Measurements from ENCODE around the gene GLOD5. TPM values are rescaled to one million over a fixed set of nuclear protein-coding genes. Genes with fewer than 3 reads are reported as not detected.

Gene GLOD5
- total RNA-seq, 1 donor from 2014 or later = not detected

- Histone ChIP-seq H3K9me3 (ENCODE audit: insufficient read depth, low read depth, low read length) (no peaks in the 10 kb centered on the region), H3K36me3 (ENCODE audit: insufficient read depth, low read length) (no peaks in the 10 kb centered on the region), H3K27ac (ENCODE audit: low read depth, low read length) (no peak overlapping the region), H2AFZ (ENCODE audit: low read depth, low read length) (no peak overlapping the region), H3K4me1 (ENCODE audit: insufficient read depth, low read length) (no peaks in the 10 kb centered on the region), H3K4me3 (ENCODE audit: insufficient read depth, low read depth, low read length) (no peak overlapping the region), H3K4me2 (ENCODE audit: low read length) (no peak overlapping the region), H3K9ac (ENCODE audit: low read length) (no peak overlapping the region), H3K27me3 (ENCODE audit: insufficient read depth, low read length) (peaks cover 3% of the 10 kb centered on the region), H4K20me1 (ENCODE audit: insufficient read depth, low read length) (no peaks in the 10 kb centered on the region), H3K79me2 (ENCODE audit: insufficient read depth, low read length) (no peaks in the 10 kb centered on the region)
- H3K36me3 Mint-ChIP-seq (ENCODE audit: low read depth, unreplicated experiment) = no peaks in the 10 kb centered on the region
- FAIRE-seq = no peak
- H3K27me3 Mint-ChIP-seq (ENCODE audit: low read depth, unreplicated experiment) = peaks cover 22% of the 10 kb centered on the region
- H3K4me1 Mint-ChIP-seq (ENCODE audit: low read depth, unreplicated experiment) = no peaks in the 10 kb centered on the region
- TF ChIP-seq CTCF (IDR thresholded peaks at IDR 0.05; ENCODE audit: insufficient read depth, low read depth, low read length) (no peak), EZH2 (IDR thresholded peaks at IDR 0.05; ENCODE audit: insufficient read depth, low read length) (no peak)
- H3K9me3 Mint-ChIP-seq (ENCODE audit: unreplicated experiment) = no peaks in the 10 kb centered on the region
- H3K27ac Mint-ChIP-seq (ENCODE audit: unreplicated experiment) = no peak overlapping the region
- no peak for DNase-seq (ENCODE audit: low read depth)
- H3K4me3 Mint-ChIP-seq (ENCODE audit: unreplicated experiment) = no peak overlapping the region
Measured at GRCh38 chrX:48785186-48785539, 23.6 kb downstream of the GLOD5 start.

- FAIRE-seq (no peak), DNase-seq (ENCODE audit: low read depth) (no peak)
- Mint-ChIP-seq H3K36me3 (ENCODE audit: low read depth, unreplicated experiment) (no peaks in the 10 kb centered on the region), H3K4me1 (ENCODE audit: low read depth, unreplicated experiment) (no peaks in the 10 kb centered on the region), H3K27me3 (ENCODE audit: low read depth, unreplicated experiment) (peaks cover 25% of the 10 kb centered on the region), H3K27ac (ENCODE audit: unreplicated experiment) (no peak overlapping the region), H3K9me3 (ENCODE audit: unreplicated experiment) (no peaks in the 10 kb centered on the region), H3K4me3 (ENCODE audit: unreplicated experiment) (no peak overlapping the region)
- Histone ChIP-seq H3K9me3 (ENCODE audit: insufficient read depth, low read depth, low read length) (no peaks in the 10 kb centered on the region), H3K36me3 (ENCODE audit: insufficient read depth, low read length) (no peaks in the 10 kb centered on the region), H3K4me3 (ENCODE audit: insufficient read depth, low read depth, low read length) (no peak overlapping the region), H3K79me2 (ENCODE audit: insufficient read depth, low read length) (no peaks in the 10 kb centered on the region), H3K27ac (ENCODE audit: low read depth, low read length) (no peak overlapping the region), H3K4me2 (ENCODE audit: low read length) (no peak overlapping the region), H4K20me1 (ENCODE audit: insufficient read depth, low read length) (no peaks in the 10 kb centered on the region), H3K27me3 (ENCODE audit: insufficient read depth, low read length) (peaks cover 3% of the 10 kb centered on the region), H3K9ac (ENCODE audit: low read length) (no peak overlapping the region), H3K4me1 (ENCODE audit: insufficient read depth, low read length) (no peaks in the 10 kb centered on the region), H2AFZ (ENCODE audit: low read depth, low read length) (no peak overlapping the region)
- no peak for TF ChIP-seq CTCF (IDR thresholded peaks at IDR 0.05; ENCODE audit: insufficient read depth, low read depth, low read length)
- no peak for TF ChIP-seq EZH2 (IDR thresholded peaks at IDR 0.05; ENCODE audit: insufficient read depth, low read length)
Measured at GRCh38 chrX:48785540-48786214, 24.1 kb downstream of the GLOD5 start.

- Histone ChIP-seq H3K4me1 (ENCODE audit: insufficient read depth, low read length) (no peaks in the 10 kb centered on the region), H4K20me1 (ENCODE audit: insufficient read depth, low read length) (no peaks in the 10 kb centered on the region), H3K36me3 (ENCODE audit: insufficient read depth, low read length) (no peaks in the 10 kb centered on the region), H3K27me3 (ENCODE audit: insufficient read depth, low read length) (peaks cover 3% of the 10 kb centered on the region), H3K27ac (ENCODE audit: low read depth, low read length) (no peak within 1 kb of the TSS), H2AFZ (ENCODE audit: low read depth, low read length) (no peak within 1 kb of the TSS), H3K9me3 (ENCODE audit: insufficient read depth, low read depth, low read length) (no peaks in the 10 kb centered on the region), H3K9ac (ENCODE audit: low read length) (no peak within 1 kb of the TSS), H3K4me3 (ENCODE audit: insufficient read depth, low read depth, low read length) (no peak within 1 kb of the TSS), H3K79me2 (ENCODE audit: insufficient read depth, low read length) (no peaks in the 10 kb centered on the region), H3K4me2 (ENCODE audit: low read length) (no peak within 1 kb of the TSS)
- no peak for FAIRE-seq
- Mint-ChIP-seq H3K36me3 (ENCODE audit: low read depth, unreplicated experiment) (no peaks in the 10 kb centered on the region), H3K27me3 (ENCODE audit: low read depth, unreplicated experiment) (peaks cover 25% of the 10 kb centered on the region), H3K4me1 (ENCODE audit: low read depth, unreplicated experiment) (no peaks in the 10 kb centered on the region), H3K27ac (ENCODE audit: unreplicated experiment) (no peak within 1 kb of the TSS), H3K9me3 (ENCODE audit: unreplicated experiment) (no peaks in the 10 kb centered on the region), H3K4me3 (ENCODE audit: unreplicated experiment) (no peak within 1 kb of the TSS)
- TF ChIP-seq EZH2 (IDR thresholded peaks at IDR 0.05; ENCODE audit: insufficient read depth, low read length) = no peak
- TF ChIP-seq CTCF (IDR thresholded peaks at IDR 0.05; ENCODE audit: insufficient read depth, low read depth, low read length) = no peak
- DNase-seq (ENCODE audit: low read depth) = no peak
Measured at GRCh38 chrX:48786341-48786800, 24.8 kb downstream of the GLOD5 start, which contains the start of gene GATA1. TSS of gene GATA1 (plus strand) at chrX:48786590. CDS start at chrX:48791110, 4,520 bp downstream.
